Measurements from ENCODE around the gene ZNF593. TPM values are rescaled to one million over a fixed set of nuclear protein-coding genes. Genes with fewer than 3 reads are reported as not detected.
A peak's percentile ranks its signal among the peaks of the same experiment; 100 is the strongest.

ZNF593 gene
- total and polyA plus RNA-seq, 9 of the 15 experiments (the other 6 are each of a cell fraction or from before 2014, with no cell fraction given) = 9.8 to 334 (median 48.2) TPM

DNA sequence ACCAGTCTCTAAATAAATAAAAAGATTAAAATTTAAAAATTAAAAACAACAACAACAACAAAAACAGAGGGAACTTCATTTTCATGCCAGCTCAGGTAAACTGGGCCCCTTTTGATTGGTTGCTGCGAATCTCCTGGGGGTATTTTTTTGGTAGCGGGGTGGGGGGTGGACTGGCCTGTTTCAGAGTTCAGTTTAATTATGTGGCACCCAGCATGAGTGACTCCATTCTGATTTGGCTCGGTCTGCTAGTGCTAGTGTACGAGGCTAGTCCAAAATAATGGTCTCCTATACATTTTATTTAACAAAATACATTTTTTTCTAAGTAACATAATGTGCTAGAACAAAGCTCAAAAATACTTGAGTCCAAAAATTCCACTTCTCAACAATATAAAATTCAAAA, 39.9 kb upstream of the ZNF593 start (continued):
- TF ChIP-seq, protein P1, sequence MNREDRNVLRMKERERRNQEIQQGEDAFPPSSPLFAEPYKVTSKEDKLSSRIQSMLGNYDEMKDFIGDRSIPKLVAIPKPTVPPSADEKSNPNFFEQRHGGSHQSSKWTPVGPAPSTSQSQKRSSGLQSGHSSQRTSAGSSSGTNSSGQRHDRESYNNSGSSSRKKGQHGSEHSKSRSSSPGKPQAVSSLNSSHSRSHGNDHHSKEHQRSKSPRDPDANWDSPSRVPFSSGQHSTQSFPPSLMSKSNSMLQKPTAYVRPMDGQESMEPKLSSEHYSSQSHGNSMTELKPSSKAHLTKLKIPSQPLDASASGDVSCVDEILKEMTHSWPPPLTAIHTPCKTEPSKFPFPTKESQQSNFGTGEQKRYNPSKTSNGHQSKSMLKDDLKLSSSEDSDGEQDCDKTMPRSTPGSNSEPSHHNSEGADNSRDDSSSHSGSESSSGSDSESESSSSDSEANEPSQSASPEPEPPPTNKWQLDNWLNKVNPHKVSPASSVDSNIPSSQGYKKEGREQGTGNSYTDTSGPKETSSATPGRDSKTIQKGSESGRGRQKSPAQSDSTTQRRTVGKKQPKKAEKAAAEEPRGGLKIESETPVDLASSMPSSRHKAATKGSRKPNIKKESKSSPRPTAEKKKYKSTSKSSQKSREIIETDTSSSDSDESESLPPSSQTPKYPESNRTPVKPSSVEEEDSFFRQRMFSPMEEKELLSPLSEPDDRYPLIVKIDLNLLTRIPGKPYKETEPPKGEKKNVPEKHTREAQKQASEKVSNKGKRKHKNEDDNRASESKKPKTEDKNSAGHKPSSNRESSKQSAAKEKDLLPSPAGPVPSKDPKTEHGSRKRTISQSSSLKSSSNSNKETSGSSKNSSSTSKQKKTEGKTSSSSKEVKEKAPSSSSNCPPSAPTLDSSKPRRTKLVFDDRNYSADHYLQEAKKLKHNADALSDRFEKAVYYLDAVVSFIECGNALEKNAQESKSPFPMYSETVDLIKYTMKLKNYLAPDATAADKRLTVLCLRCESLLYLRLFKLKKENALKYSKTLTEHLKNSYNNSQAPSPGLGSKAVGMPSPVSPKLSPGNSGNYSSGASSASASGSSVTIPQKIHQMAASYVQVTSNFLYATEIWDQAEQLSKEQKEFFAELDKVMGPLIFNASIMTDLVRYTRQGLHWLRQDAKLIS (CRISPR knock-in tag; IDR thresholded peaks at IDR 0.05) = no peak
- TF ChIP-seq DMBX1 (CRISPR knock-in tag; IDR thresholded peaks at IDR 0.05; ENCODE audit: borderline replicate concordance) (peak; percentile 86), KAT2B (IDR thresholded peaks at IDR 0.05; ENCODE audit: low read depth, low read length) (no peak), BACH1 (tag; IDR thresholded peaks at IDR 0.05) (peak; percentile 63; the same call in 1 of the 2 replicates), MTF1 (CRISPR knock-in tag; IDR thresholded peaks at IDR 0.05; ENCODE audit: borderline replicate concordance) (0 out of 2 replicates have a peak, but pooled peaks have one; percentile 57), ZFP30 (CRISPR knock-in tag; IDR thresholded peaks at IDR 0.05; ENCODE audit: borderline replicate concordance) (no peak), POLR3G (IDR thresholded peaks at IDR 0.05; ENCODE audit: extremely low read depth, insufficient read length, insufficient replicate concordance) (no peak), NR3C1 (CRISPR knock-in tag; IDR thresholded peaks at IDR 0.05) (no peak), OTX1 (CRISPR knock-in tag; IDR thresholded peaks at IDR 0.05) (no peak), PML (IDR thresholded peaks at IDR 0.05; ENCODE audit: low read length) (no peak), CSDE1 (IDR thresholded peaks at IDR 0.05) (no peak)
- TF ChIP-seq, protein P2, sequence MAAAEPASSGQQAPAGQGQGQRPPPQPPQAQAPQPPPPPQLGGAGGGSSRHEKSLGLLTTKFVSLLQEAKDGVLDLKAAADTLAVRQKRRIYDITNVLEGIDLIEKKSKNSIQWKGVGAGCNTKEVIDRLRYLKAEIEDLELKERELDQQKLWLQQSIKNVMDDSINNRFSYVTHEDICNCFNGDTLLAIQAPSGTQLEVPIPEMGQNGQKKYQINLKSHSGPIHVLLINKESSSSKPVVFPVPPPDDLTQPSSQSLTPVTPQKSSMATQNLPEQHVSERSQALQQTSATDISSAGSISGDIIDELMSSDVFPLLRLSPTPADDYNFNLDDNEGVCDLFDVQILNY (CRISPR knock-in tag; IDR thresholded peaks at IDR 0.05) = no peak
- TF ChIP-seq, protein P3, sequence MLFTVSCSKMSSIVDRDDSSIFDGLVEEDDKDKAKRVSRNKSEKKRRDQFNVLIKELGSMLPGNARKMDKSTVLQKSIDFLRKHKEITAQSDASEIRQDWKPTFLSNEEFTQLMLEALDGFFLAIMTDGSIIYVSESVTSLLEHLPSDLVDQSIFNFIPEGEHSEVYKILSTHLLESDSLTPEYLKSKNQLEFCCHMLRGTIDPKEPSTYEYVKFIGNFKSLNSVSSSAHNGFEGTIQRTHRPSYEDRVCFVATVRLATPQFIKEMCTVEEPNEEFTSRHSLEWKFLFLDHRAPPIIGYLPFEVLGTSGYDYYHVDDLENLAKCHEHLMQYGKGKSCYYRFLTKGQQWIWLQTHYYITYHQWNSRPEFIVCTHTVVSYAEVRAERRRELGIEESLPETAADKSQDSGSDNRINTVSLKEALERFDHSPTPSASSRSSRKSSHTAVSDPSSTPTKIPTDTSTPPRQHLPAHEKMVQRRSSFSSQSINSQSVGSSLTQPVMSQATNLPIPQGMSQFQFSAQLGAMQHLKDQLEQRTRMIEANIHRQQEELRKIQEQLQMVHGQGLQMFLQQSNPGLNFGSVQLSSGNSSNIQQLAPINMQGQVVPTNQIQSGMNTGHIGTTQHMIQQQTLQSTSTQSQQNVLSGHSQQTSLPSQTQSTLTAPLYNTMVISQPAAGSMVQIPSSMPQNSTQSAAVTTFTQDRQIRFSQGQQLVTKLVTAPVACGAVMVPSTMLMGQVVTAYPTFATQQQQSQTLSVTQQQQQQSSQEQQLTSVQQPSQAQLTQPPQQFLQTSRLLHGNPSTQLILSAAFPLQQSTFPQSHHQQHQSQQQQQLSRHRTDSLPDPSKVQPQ (CRISPR knock-in tag; IDR thresholded peaks at IDR 0.05; ENCODE audit: borderline replicate concordance) = no peak
- TF ChIP-seq, protein P4, sequence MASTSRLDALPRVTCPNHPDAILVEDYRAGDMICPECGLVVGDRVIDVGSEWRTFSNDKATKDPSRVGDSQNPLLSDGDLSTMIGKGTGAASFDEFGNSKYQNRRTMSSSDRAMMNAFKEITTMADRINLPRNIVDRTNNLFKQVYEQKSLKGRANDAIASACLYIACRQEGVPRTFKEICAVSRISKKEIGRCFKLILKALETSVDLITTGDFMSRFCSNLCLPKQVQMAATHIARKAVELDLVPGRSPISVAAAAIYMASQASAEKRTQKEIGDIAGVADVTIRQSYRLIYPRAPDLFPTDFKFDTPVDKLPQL (IDR thresholded peaks at IDR 0.05; ENCODE audit: extremely low read depth, insufficient read length) = no peak
- TF ChIP-seq, protein P5, sequence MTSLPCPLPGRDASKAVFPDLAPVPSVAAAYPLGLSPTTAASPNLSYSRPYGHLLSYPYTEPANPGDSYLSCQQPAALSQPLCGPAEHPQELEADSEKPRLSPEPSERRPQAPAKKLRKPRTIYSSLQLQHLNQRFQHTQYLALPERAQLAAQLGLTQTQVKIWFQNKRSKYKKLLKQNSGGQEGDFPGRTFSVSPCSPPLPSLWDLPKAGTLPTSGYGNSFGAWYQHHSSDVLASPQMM (CRISPR knock-in tag; IDR thresholded peaks at IDR 0.05) = no peak
- TF ChIP-seq, protein P6, sequence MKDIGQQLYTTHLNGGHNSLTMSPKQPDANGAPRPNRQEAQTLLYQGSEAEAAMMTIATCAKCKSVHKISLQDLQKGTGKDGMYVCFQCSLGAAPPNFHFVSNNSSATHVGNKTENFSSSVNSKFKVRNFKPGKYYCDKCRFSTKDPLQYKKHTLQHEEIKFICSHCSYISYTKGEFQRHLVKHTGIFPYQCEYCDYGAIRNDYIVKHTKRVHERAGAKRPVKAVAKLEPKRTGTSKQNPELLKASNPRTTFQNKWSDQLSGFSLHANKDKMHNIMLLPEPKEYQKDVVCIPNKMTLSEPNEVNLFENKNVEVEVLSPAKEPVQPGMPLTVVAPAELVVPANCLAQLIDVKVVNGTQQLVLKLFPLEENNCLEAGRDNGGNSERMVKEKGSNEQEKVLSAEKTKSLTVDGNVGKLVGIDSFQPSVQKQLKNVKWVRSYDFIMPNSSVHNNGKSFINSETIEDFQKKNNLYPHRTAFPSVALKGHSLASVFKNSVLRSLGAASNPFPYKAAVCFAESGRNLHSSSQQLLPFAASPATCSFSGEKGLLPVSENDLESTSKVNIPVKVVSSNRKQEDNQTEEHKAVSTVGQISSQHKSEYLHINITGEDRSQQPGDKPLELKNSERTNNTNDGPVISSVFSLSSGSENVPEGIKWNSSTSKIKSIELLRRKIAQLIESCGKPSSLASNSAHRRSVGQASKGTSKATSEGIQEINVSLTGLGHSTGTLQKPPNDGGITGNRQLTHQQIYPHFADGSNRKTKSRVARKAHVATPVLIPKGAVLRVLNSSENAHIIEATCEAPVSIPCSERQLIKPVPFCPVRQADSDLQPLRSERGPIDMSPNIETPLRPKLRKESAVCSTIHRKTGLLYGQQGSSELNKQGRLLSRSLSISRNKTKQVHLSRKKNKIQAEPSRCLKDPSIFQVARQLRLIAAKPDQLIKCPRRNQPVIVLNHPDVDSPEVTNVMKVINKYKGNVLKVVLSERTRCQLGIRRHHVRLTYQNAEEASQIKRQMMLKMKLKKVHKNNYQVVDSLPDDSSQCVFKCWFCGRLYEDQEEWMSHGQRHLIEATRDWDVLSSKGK (CRISPR knock-in tag; IDR thresholded peaks at IDR 0.05) = no peak
